ENCODE data around the gene SCYGR5.

- no peak for TF ChIP-seq CTCF (IDR thresholded peaks at IDR 0.05; ENCODE audit: poor library complexity, severe bottlenecking)
- TF ChIP-seq POLR2AphosphoS5 (IDR thresholded peaks at IDR 0.05) = no peak
- no peak for TF ChIP-seq REST (IDR thresholded peaks at IDR 0.05; ENCODE audit: borderline replicate concordance)
- TF ChIP-seq SMC3 (conservative IDR thresholded peaks at IDR 0.05; ENCODE audit: poor library complexity) = no peak
- no peak for TF ChIP-seq TAF1 (IDR thresholded peaks at IDR 0.05; ENCODE audit: low read depth)
- no peak for TF ChIP-seq EP300 (conservative IDR thresholded peaks at IDR 0.05; ENCODE audit: poor library complexity, severe bottlenecking)
These were observed 1.2 kb upstream of the SCYGR5 start for GRCh38 chr2:227665189-227665940.

All from neural cell (in vitro differentiated cells).